GM12875 (cell line): ENCODE measurements around the gene ADD3.
A peak's percentile ranks its signal among the peaks of the same experiment; 100 is the strongest.

Experiments used
- H3K4me3 ChIP-seq: one replicate; pipeline ENCODE4 v1.5.1; 2011; ENCODE audit warnings: low read depth, low read length, control low read depth
- CTCF ChIP-seq: IDR thresholded peaks from 2 replicates; pipeline ENCODE4 v1.5.1; 2011; ENCODE audit warnings: low read depth, mild to moderate bottlenecking, control low read depth, inconsistent platforms, low read length, moderate library complexity, borderline replicate concordance; ENCODE audit not compliant: insufficient read depth

The ADD3 gene

GRCh38 chr10:110138197-110138812 is 130.5 kb downstream of the ADD3 start:
- no peak overlapping the region for H3K4me3 ChIP-seq
- TF ChIP-seq CTCF: peak; percentile 37; the same call in 1 of the 2 replicates

- H3K4me3 ChIP-seq: no peak overlapping the region
- no peak for TF ChIP-seq CTCF
Observed at GRCh38 chr10:110141185-110141584, 133.4 kb downstream of the ADD3 start.

GRCh38 chr10:110141871-110142635 is 134.3 kb downstream of the ADD3 start:
- no peak overlapping the region for H3K4me3 ChIP-seq

GRCh38 chr10:110142965-110143364 is 135.2 kb downstream of the ADD3 start:
- no peak for TF ChIP-seq CTCF
- no peak overlapping the region for H3K4me3 ChIP-seq

More at GRCh38 chr10:110141871-110142635, 134.3 kb downstream of the ADD3 start:
- TF ChIP-seq CTCF: no peak

- H3K4me3 ChIP-seq: no peak overlapping the region
- TF ChIP-seq CTCF: no peak
Observed at GRCh38 chr10:110144507-110144906, 136.7 kb downstream of the ADD3 start.

GRCh38 chr10:110147961-110148360 is 140.2 kb downstream of the ADD3 start:
- no peak for TF ChIP-seq CTCF

GRCh38 chr10:110149259-110149658 is 141.5 kb downstream of the ADD3 start:
- no peak overlapping the region for H3K4me3 ChIP-seq
- TF ChIP-seq CTCF: no peak

More at GRCh38 chr10:110147961-110148360, 140.2 kb downstream of the ADD3 start:
- no peak overlapping the region for H3K4me3 ChIP-seq
